Endometrial microvascular endothelial cells (primary cell): ENCODE measurements around the gene CYP2U1. TPM values are rescaled to one million over a fixed set of nuclear protein-coding genes. Genes with fewer than 3 reads are reported as not detected.
"Not testable (repeated sequence)": the region's sequence is repeated elsewhere in the genome, so short reads cannot be mapped to it uniquely, and the experiment has no call there.

Source experiments
- in situ Hi-C: cut with HindIII; loops from 2 replicates; pipeline ENCODE4 v1.10.0; 2017; ENCODE audit warnings: low sequenced_read_pairs, low pct_unique_long_range_greater_than_20kb; ENCODE audit errors: inconsistent ontology term
- total RNA-seq: library from RNA; depleted of rRNA; stranded (reverse); fragments of >200 nt; gene quantifications from one replicate; pipeline ENCODE4 v1.2.3, GENCODE V29; 2015; ENCODE audit errors: inconsistent ontology term

CYP2U1 gene
- total RNA-seq, 1 donor from 2014 or later: 8.5 TPM

DNA sequence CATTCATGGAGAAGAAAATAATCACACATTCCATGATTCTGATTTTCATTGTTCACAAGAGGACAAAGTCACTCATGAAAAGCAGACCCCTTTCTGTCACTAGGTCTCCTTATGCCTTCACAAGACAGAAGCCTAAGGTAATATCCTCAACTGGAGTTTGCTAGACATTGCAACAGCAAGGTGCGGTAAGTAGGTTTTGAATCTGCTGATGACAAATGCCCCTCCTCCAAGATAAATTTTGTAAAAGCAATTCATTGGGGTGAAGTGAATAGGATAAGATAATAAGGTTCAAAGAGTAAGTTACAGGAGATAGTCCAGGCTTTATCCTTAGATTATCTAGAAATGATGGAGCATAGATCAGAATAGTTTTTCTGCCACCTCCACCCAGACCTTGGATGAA lies 16.1 kb upstream of the CYP2U1 start:
- in situ Hi-C loops: no loop called here

DNA sequence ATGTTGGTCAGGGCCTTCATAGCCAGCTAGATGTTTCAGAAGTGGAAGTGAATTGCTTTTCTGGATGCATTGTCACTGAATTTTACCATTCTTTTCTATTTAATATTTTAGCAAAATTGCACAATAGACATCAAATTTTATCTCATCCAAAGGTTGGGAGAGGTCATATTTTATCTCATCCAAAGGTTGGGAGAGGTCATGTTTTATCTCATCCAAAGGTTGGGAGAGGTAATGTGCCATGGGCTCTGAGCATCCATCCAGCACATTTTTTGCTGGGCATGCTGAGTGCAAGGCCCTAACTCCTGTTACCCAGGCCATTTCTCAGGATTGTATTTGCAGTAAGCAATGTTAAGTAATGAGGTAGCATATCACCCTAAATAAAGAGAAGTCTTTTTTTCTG lies 14.7 kb upstream of the CYP2U1 start:
- in situ Hi-C loops: no loop called here

DNA sequence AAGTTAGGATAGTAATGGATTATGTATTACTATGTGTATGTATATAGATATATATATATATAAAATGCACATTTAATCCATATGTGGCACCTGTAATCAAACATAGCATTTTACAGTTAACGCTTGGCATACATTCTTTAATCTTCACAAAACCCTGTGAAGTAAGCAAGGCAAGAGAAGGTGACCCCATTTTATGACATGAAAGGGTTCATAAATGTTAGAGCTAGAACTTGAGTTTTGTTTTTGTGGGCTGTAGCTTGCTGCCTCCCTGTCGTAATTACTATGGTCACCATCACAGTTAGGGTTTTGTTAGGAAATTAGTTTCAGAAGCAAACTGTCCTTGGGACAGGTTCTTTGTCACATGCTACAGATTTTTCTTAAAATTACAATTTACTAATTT lies 13.8 kb upstream of the CYP2U1 start:
- in situ Hi-C loops: no loop called here

DNA sequence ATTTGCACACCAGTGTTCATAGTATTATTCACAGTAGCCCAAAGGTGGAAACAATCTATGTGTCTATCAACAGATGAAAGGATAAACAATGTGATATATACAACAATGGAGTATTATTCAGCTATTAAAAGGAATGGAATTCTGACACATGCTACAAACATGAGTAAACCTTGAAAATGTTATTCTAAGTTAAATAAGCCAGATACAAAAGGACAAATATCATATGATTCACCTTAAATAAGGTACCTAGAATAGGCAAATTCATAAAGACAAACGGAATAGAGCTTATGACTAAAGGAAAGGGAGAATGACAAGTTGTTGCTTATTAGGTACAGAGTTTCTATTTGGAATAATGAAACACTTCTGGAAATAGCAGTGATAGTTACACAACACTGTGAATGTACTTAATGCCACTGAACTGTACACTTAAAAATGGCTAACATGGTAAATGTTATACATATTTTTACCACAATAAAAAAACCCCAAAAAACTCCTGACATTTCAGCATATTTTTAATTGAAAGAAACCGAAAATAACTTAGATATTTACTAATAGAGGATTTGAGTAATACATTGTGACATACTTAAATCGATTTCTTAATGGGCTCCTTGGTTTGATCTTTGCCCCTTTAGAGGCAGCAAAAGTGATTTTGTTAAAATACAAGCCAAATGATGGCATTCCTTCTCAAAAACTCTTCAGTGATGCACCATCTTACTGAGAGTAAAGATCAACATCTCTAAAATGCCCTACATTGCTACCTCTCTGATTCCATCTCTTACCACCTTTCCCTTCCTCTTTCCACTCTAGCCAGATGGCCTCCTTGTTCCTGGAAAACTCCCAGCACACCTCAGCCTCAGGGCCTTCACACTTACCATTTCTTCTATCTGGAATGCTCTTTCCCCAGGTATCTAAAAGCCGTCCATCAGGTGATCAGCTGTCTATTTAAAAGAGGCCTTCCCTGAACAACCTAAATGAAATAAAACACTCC lies 8.6 kb upstream of the CYP2U1 start:
- in situ Hi-C loops: no loop called here

DNA sequence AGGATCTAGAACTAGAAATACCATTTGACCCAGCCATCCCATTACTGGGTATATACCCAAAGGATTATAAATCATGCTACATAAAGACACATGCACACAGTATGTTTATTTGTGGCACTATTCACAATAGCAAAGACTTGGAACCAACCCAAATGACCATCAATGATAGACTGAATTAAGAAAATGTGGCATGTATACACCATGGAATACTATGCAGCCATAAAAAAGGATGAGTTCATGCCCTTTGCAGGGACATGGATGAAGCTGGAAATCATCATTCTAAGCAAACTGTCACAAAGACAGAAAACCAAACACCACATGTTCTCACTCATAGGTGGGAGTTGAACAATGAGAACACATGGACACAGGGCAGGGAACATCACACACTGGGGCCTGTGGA lies 5.6 kb upstream of the CYP2U1 start:
- in situ Hi-C loops: not testable (repeated sequence)

DNA sequence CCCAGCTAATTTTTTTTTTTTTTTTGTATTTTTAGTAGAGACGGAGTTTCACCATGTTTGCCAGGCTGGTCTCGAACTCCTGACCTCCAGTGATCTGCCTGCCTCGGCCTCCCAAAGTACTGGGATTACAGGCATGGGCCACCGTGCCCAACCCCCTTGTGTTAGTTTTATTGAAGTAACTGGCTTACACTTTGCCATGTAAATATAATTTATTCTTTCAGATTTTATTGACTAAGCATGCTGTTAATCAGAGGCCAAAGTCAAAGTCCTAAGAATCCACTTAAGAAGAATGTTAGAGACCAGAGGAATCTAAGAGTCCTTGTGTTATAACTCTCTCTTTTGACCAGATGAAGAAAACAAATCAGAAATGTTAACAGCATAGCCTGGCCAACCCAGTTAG lies 4.5 kb upstream of the CYP2U1 start:
- in situ Hi-C loops: not testable (repeated sequence)

DNA sequence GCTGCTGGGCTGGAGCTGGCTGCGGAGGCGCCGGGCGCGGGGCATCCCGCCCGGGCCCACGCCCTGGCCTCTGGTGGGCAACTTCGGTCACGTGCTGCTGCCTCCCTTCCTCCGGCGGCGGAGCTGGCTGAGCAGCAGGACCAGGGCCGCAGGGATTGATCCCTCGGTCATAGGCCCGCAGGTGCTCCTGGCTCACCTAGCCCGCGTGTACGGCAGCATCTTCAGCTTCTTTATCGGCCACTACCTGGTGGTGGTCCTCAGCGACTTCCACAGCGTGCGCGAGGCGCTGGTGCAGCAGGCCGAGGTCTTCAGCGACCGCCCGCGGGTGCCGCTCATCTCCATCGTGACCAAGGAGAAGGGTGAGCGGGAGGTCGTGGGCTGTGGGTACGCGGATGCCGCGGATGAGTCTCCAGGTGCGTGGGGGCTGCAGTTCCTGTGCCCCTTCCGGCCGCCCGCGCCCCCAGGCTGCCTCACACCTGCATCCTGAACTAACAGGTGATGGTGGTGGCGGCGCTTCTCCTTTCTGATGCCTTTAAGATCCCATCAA lies 499 bp downstream of the CYP2U1 start:
- in situ Hi-C loops: no loop called here

DNA sequence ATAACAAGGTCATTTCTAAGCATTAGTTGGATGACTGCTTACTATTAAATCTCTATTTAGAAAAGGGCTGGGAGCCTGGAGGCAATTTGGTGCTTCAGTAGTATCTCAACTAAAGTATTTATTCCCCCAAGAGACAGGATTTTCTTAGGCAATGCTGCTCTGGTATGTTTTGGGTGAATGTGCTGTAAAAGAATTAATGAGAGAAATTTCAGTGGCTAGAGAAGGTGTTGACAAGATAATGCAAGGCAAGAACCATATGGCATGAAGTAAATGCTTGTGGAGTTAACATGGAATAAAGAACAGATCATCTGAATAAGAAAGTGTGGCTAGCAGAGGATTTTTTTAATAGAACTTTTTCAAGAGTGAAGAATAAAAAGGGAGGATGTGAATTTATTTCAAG lies 3.9 kb downstream of the CYP2U1 start:
- in situ Hi-C loops: no loop called here

DNA sequence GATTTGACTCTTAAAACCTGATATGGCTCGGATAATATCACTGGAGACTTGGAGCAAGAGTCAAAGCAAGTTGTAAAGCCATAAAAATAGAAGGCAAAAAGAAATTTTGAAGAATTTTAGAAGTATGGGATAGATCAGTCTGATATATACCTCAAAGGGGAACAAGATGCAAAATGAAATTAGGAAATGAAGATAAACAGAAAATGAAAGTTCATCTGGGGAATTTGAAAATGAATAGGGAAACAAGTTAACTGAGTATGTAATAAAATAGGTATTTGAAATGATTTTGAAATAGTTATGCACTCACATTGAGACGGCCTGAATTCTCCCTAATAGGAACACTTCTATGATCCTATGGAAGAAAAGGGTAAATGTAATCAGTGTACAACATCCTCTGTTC lies 5.7 kb downstream of the CYP2U1 start:
- in situ Hi-C loops: no loop called here

DNA sequence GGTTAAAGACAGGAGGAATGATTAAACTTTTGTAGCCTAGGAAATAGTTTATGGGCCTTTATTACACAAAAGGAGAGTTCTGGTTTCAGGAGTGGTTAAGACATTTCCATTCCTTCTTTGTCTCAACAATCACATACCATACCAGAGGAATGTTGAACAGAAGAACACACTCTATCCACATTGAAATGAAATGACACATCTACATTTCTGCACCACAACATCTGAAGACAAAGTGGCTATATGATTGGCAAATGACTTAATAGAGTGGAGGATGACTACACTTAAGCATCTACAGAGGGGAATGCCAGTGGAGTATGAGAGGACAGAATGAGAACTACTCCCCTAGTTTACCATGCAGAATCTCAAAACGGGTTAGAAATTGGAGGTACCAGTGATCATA lies 8.0 kb downstream of the CYP2U1 start:
- in situ Hi-C loops: no loop called here

DNA sequence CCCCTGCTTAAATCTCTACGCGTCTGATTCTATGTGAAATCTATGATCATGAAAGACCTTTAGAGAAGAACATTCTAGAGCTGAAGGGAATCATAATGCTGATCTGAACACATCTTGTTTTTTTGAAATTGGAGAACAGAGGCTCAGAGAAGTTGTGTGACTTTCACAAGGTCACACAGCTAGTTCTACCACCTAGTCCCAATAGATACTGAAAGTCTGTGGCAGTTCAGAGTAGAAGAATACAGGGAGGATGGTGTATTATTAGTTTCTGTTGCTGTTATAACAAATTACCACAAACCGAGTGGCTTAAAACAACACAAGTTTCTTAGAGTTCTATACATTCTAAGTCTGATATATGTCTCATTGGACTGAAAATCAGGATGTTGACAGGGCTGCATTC lies 14.5 kb downstream of the CYP2U1 start:
- in situ Hi-C loops: no loop called here

DNA sequence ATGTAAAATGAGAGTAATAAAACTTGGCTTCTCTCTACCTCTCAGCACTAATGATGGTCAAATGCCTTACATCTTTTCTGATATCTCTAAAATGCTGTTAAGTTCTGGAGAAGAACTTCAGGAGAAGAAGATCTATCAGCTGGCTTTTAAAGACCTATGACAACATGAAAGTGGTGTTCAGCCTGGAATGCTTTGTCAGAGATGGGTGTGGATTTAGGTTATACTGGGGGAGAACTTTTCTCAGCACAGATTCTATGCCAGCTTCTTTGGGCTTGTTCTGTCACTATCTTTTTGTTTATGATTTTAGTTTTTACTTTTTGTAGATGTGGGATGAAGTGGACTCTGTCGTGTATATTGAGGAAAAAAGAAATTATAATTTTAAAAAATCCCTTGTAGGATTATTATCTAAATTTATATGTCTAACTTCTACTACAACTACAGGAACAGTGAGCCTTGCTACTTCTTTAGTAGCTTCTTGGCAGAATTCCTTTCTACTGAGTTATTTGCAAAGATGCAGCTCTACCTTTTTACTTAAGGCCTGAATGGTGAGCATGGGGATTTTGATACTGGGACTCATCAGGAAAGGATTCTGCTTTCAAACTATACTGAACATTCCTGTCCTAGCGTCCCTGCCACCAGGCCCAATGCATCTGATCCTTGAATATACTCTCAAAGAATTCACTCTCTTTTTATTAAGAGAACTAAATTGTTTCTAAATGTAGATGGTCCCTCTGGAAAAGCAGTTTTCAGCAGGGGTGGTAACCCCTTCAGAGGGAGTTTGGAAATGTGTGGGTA lies 19.6 kb downstream of the CYP2U1 start:
- in situ Hi-C loops: no loop called here

DNA sequence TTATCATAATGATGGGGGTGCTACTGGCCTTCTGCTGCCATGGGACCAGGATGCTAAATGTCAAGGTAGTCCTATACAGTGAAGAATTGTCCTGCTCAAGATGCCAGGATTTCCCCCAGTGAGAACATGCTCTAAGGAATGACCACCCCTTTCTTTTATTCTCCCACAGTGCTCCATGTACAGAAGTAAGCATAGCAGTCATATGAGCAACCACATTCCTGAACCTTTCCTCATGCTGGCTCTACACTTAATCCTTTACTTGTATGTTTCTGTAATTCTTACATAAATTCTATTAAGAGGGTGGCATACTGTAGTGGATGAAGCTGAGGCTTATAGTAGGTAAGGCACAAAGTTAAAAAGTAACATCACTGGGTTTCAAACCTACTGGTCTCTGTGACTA lies 20.2 kb downstream of the CYP2U1 start:
- in situ Hi-C loops: no loop called here

DNA sequence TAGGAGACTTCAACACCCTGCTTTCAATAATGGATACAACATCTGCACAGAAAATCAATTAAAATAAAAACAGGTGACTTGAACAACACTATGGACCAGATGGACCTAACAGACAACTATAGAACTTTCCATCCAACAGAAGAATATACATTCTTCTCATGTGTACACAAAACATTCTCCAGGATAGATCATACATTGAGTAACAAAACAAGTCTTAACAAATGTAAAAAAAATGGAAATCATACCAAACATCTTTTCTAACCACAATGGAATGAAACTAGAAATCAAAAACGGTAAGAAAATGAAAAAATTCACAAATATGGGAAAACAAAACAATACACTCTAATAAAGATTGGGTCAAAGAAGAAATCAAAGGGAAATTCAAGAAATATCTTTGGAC lies 24.7 kb downstream of the CYP2U1 start:
- in situ Hi-C loops: no loop called here

DNA sequence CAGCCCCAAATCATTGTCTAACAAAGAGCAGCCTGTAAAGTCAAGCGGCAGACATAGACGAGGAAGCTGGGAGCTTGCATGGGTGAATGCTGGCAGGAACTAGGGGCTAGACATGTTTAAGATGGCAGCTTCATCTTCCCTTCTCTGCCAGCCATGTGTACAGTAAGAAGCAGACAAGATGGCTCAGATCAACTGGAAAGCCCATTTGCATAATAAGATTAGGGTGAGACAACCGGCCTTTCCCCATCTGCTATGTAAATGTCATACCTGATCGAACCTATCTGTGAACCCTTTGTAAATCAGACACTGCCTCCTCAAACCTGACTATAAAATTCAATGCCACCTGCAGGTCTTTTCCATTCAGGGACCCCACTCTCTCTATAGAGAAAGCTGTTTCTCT lies 35.6 kb downstream of the CYP2U1 start:
- in situ Hi-C loops: no loop called here

DNA sequence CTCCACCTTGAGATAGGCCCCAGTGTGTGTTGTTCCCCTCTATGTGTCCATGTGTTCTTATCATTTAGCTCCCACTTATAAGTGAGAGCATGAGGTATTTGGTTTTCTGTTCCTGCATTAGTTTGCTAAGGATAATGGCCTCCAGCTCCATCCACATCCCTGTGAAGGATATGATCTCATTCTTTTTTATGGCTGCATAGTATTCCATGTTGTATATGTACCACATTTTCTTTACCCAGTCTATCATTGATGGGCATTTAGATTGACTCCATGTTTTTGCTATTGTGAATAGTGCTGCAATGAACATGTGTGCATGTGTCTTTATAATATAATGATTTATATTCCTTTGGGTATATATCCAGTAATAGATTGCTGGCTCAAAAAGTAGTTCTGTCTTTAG lies 36.2 kb downstream of the CYP2U1 start:
- in situ Hi-C loops: not testable (repeated sequence)

DNA sequence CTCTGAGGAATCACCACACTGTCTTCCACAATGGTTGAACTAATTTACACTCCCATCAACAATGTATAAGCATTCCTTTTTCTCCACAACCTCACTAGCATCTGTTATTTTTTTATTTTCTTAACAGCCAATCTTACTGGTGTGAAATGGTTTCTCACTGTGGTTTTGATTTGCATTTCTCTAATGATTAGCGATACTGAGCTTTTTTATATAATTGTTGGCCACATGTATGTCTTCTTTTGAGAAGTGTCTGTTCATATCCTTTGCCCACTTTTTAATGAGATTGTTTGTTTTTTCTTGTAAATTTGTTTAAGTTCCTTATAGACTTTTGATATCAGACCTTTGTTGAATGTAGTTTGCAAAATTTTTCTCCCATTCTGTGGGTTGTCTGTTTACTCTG lies 36.6 kb downstream of the CYP2U1 start:
- in situ Hi-C loops: not testable (repeated sequence)

DNA sequence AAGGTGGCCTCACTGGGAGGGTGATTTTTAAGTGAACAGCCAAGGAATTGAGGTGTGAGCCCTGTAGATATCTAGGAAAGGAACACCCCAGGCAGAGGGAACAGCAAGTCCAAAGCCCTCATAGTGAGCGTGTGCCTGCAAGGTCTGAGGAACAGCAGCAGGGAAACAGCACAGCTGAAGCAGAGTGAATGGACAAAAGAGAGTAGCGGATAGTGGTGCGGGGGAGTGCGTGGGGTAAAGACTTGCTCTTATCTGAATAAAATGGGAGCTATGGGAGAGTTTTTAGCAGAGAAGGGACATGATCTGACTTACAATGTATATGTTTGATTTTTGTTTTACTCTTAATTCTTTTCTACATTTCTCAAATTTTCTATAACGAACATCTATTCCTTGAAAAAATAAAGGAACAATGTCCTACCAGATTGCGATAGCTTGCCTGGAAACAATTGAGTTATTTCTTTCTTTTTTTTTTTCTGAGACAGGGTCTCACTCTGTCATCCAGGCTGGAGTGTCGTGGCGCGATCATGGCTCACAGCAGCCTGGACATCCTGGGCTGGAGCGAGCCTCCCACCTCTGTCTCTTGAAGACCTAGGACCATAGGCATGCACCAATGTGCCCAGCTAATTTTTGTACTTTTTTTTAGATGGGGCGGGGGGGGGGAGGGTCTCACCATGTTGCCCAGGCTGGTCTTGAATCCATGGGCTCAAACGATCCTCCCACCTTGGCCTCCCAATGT lies 38.9 kb downstream of the CYP2U1 start:
- in situ Hi-C loops: no loop called here

DNA sequence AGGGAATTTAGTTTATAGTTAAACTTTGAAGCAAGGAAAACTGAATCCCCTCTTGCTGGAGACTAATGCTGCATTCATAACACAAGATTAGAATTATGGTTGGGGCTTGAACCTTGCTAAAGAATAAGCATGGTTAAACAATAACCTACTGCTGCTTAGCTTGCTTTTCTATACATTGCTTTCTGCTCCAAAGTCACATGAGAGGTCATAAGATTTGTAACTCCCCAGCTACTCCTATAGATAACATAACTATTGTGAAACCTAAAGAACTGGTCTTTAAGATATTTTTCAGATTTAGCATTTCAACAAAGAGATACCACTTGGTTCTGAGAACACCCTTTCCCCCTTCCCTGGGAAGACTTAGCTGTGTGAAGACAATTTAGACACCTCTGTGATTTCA lies 41.3 kb downstream of the CYP2U1 start:
- in situ Hi-C loops: no loop called here
